HG03575 (cell line): ENCODE data around the gene TMCO1.
"Not testable (repeated sequence)": the region's sequence is repeated elsewhere in the genome, so short reads cannot be mapped to it uniquely, and the experiment has no call there.

Experiments
- ATAC-seq: cut with Tn5 transposase; IDR thresholded peaks from one replicate; pipeline ENCODE4 v1.9.1; 2021; ENCODE audit not compliant: unreplicated experiment, insufficient number of reproducible peaks, low FRiP score; ENCODE audit errors: extremely low read depth

Gene TMCO1

DNA sequence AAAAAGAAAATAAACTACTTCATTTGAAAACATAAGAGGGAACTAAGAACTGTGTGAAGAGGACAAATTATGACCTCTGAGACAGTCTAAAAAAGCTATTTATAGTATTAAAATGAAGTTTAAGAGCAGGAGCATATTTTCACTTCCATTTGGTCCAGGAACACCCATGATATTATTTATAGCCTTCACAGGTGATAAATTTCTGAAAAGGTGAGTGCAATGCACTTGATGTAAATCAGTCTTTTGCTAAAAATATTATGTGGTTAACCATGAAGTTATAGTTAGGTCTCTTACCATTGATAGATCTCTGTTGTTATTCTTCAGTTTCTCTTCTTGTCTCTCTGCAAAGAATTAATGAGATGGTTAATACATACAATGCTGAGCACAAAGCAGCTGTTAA lies 14.7 kb downstream of the TMCO1 start:
- peak; percentile 96 for ATAC-seq

DNA sequence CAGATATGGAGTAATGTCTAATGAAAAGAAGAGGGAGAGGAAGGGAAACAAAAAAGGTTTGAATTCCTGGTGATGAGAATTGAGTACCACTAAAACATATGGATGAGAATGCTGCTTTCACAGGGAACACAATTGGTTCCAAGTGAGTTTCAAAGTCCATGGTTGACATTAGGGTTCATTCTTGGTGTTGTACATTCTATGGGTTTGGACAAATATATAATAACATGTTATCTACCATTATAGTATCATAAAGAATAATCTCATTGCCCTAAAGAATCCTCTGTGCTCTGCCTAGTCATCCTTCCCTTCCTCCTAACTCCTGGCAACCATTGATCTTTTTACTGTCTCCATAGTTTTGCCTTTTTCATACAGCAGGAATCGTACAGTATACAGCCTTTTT lies 20.1 kb downstream of the TMCO1 start:
- ATAC-seq: no peak

DNA sequence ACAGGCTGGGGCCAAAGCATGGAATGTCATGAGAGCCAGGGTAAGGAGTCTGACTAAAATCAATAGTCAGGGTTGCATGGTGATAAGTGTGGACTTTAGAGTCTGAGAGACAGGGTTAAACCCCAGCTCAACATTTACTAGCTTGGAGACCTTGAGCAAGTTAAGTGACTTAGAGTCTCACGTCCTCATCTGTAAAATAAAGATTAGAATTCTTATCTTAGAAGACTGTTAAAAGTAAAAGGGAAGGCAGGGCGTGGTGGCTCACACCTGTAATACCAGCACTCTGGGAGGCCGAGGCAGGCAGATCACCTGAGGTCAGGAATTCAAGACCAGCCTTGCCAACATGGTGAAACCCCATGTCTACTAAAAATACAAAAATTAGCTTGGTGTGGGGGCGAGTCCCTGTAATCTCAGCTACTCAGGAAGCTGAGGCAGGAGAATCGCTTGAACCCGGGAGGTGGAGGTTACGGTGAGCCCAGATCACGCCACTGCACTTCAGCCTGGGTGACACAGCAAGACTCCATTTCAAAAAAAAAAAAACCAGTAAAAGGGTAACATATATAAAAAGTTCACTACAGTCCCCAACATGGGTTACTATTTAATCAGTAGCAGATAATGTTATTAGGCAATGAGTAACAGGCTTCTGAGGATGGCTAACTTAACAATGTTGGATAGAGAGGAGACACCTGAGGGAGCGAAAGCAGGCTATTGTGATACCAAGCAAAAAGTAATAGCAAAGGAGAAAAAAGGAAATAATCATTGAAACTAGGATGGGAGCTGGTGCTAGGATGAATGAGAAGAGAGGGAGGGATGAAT lies 20.8 kb downstream of the TMCO1 start:
- ATAC-seq: no peak

DNA sequence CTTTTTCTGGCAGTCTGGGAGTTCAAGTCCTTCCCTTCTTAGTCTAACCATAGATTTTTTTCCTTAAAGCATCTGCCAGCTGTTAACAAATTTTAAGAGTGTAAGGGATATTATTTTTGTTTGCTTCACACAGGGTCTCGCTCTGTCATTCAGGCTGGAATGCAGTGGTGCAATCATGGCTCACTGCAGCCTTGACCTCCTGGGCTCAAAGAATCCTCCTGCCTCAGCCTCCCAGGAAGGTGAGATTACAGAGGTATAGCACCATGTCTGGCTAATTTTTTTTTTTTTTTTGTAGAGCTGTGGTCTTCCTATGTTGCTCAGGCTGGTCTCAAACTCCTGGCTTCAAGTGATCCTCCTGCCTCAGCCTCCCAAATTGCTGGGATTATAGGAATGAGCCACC lies 23.8 kb downstream of the TMCO1 start:
- ATAC-seq: not testable (repeated sequence)

DNA sequence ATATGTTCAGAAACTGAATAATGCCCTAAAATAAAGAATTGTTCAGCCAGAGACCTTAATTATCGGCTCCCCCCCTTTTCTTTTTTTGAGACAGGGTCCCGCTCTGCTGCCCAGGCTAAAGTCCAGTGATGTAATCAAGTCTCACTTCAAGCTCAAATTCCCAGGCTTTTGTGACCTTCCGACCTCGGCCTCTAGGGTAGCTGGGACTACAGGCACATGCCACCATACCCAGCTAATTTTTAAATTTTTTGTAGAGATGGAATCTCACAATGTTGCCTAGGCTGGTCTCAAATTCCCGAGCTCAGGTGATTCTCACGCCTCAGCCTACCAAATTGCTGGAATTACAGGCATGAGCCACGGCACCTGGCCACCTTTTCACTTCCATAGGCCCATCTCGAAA lies 26.5 kb downstream of the TMCO1 start:
- no peak for ATAC-seq

DNA sequence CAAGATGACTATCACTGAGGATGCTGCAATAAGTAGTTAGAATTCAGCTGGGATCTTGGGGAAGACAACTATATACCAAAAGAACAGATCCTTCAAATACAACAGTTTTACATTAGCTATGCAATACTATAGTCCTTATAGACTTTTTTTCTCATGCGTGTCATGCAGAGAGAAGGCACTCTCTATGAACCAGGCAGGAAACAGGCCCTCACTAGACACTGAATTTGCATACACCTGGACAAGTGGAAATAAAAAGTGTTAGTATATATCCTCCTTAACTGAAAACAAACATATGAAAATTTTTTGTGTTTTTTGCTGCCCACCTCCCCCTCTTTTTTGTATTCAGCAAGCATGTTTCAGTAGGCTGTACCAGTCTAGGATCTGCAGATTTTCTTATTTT lies 29.9 kb downstream of the TMCO1 start:
- no peak for ATAC-seq

DNA sequence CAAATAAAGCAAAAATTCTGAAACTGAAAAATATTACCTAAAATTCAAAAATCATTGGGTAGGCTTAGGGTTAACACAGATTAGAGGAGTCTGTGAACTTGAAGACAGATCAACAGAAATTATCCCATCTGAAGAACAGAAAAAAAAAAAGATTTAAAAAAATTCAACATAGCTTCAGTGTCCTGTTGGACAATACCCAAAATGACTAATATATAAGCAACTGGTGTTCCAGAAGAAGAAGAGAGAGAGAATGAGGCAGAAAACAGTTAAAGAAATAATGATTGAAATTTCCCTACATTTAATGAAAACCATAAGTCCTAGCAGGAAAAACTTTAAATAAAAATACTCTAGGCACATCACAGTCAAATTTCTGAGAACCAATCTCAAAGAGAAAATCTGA lies 31.5 kb downstream of the TMCO1 start:
- no peak for ATAC-seq

DNA sequence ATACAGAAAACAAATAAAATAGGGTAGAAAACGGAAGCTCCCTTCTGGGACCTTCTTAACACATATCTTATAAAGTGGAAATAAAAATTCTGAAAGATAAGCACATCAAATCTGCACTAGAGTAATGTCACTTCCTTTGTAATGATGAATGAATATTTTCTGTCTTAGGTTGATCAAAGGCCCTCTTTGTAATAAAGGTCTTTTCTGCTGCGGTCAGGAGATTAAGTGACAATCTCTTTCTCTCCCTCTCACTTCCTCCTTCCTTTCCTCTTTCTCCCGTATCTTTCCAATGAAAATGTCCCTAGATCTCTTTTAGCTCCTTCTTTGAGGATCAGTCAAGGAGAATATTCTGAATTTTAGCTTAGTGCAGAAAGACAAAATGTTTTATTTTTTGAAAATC lies 33.8 kb downstream of the TMCO1 start:
- no peak for ATAC-seq

DNA sequence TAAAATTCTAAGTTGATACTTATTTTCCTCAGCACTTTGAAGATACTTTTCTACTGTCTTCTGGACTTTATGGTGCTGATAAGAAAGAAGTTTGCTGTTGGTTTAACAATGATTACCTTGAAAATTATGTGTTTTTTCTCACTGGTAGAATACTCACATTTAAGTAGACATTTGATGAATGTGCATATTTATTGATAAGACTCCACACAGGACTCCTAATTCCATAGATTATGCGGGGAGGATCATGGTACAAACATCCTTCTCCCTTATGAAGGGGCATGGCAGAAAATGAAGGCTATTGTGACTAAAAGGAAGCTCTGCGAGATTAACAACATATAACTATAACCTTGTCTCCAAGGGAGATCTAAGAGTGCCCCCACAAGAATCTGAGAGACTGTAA lies 41.8 kb downstream of the TMCO1 start:
- ATAC-seq: no peak

DNA sequence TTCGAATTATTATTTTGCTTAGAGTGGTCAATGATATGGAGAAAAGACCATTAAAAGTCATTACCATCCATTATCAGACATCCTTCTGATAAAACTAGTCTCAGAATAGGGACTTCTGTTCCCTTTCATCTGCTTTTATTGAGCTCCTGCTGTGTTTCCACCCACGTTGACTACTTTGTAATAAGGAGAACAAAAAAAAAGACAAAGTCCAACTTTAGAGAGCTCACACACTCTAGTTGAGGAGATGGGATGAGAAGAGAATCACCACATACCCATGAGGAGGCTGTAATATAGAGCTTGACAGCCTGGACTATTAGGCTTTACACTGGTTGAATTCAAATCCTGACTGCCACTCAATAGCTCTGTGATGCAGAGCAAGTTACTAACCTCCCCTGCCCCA lies 42.5 kb downstream of the TMCO1 start:
- ATAC-seq: no peak

DNA sequence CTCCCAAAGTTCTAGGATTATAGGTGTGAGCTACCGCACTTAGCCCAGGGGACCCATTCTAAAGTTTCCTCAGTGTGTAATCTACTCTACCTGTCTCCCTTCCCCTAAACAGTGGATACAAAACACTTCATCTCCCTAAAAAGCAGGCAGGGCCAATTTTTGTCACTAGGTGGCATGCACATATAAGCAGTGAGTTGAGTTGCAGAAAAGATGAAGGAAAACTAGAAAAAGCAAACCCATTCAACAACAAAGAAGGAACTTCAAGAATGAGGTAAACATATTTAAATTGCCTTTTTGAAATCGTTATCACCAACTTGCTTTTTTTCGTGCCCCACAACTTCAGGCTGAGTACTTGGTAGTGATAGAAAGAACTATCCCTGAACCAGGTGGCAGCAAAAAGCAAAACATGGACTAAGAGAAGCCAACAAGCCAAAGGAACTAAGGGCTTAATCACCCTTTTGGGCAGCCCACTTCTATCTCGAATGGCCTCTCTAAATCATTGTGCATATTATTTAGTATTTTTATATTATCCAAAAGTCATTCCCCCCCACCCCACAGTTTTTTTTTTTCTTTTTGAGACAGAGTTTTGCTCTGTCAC lies 50.7 kb downstream of the TMCO1 start:
- ATAC-seq: peak; percentile 49

DNA sequence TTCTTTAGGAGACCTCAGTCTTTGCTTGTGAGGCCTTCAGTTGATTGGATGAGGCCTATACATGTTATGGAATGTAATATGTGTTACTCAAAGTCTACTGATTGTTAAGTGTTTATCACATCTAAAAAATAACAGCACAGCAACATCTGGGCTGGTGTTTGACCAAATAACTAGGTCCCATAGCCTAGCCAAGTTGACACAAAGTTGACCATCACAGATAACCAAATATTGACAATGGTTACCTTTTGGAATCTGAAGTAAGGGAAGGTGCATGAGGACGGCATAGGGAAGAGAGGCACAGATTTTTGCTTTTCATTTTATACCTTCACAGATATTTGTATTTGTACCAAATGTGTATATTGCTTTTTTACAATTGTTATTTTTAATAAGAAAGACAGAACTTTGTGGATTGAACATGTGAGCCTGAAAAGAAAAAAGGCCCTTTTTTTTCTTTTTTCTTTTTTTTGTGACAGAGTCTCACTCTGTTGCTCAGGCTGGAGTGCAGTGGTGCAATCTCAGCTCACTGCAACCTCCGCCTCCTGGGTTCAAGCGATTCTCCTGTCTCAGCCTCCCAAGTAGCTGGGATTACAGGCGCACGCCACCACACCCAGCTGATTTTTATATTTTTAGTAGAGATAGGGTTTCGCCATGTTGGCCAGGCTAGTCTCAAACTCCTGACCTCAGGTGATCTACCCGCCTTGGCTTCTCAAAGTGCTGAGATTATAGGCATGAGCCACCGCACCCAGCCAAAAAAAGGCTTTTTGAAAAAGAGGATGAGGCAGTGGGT lies 52.2 kb downstream of the TMCO1 start:
- not testable (repeated sequence) for ATAC-seq

DNA sequence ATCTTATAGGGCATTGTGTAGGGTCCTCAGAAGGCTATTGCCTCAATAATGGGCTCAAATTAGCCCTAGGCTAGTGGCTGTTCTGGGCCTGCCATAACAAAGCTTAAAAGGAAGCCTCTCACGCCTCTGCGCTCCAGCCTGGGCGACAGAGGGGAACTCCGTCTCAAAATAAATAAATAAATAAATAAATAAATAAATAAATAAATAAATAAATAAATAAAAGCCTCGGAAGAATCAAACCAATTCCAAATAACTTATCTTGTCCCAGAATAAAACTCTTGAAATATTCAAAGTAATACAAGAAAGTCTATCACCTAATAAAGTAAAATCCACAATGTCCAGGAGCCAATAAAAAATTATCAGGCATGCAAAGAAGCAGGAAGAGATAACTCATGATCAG lies 55.9 kb downstream of the TMCO1 start:
- ATAC-seq: no peak

DNA sequence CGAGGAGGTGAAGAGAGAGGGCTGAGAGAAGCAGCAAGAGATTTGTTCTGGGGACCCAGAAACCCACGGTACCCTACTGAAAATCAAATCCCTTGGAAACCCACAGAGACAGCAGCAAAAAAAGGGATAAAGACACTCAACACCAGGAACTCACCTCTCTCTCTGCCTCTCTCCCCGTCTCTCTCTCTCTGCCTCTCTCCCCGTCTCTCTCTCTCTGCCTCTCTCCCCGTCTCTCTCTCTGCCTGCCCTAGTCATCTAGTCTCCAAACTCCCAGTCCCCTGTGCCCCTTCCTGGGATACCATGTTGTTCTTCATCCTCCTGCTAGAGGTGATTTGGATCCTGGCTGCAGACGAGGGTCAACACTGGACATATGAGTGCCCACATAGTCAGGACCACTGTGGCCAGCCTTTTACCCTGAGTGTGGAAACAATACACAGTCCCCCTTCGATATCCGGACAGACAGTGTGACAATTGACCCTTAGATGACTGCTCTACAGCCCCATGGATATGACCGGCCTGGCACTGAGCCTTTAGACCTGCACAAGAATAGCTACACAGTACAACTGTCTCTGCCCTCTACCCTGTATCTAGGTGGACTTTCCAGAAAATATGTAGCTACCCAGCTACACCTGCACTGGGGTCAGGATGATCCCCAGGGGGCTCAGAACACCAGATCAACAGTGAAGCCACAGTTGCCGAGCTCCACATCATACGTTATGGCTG lies 60.5 kb downstream of the TMCO1 start:
- no peak for ATAC-seq

DNA sequence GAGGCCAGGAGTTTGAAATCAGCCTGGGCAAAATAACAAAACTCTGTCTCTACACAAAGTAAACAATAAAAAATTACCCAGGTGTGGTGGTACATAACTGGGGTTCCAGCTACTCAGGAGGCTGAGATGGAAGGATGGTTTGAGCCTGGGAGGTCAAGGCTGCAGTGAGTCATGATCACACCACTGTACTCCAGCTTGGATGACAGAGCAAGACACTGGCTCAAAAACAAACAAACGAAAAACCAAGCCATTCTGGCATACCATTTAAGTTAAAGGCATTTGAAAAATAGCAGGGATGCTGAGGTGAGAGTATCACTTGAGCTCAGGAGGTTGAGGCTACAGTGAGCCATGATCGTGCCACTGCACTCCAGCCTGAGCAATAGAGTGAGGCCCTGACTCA lies 65.0 kb downstream of the TMCO1 start:
- ATAC-seq: no peak

DNA sequence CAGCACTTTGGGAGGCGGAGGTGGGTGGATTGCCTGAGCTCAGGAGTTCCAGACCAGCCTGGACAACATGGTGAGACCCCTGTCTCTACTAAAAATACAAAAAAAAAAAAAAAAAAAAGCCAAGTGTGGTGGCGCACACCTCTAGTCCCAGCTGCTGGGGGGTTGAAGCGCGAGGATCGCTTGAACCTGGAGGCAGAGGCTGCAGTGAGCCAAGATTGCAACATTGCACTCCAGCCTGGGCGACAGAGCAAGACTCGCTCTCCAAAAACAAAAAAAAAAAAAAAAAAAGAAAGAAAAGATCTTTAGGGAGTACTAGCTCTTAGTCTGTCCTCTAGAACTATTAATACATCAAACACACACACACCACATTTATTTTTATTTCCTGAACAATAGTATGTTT lies 66.7 kb downstream of the TMCO1 start:
- not testable (repeated sequence) for ATAC-seq

DNA sequence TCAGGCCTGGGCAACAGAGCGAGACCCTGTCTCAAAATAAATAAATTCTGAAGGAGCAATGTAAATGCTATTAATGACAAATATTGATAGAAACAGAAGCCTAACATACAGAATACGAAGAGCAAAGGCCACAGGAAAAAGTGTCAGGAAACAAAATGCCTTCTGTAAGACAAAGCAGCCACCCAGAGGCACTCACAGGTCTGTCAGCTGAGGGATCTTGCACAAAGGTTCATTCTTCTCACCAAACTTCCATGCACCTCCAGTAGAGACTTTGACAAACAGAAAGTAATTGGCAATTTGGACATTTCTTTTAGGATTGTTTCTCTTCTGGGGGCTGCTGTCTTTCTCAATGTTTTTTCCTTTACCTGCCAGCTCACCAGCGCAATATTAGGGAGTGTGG lies 69.1 kb downstream of the TMCO1 start:
- no peak for ATAC-seq

DNA sequence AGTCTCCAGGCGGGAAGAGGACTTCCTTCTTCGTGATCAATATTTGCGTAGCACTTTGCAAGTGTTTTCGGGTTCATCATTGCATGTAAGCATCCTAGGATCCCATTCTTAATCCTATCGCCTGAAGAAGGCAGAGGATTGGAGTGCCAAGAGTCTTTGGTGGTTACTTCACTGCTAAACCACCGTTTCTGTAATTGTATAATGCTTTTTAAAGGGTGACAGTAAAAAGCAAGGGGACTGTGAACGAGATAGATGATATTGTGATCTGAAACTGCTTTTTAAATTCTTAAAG lies 70.0 kb downstream of the TMCO1 start:
- ATAC-seq: peak; percentile 3

DNA sequence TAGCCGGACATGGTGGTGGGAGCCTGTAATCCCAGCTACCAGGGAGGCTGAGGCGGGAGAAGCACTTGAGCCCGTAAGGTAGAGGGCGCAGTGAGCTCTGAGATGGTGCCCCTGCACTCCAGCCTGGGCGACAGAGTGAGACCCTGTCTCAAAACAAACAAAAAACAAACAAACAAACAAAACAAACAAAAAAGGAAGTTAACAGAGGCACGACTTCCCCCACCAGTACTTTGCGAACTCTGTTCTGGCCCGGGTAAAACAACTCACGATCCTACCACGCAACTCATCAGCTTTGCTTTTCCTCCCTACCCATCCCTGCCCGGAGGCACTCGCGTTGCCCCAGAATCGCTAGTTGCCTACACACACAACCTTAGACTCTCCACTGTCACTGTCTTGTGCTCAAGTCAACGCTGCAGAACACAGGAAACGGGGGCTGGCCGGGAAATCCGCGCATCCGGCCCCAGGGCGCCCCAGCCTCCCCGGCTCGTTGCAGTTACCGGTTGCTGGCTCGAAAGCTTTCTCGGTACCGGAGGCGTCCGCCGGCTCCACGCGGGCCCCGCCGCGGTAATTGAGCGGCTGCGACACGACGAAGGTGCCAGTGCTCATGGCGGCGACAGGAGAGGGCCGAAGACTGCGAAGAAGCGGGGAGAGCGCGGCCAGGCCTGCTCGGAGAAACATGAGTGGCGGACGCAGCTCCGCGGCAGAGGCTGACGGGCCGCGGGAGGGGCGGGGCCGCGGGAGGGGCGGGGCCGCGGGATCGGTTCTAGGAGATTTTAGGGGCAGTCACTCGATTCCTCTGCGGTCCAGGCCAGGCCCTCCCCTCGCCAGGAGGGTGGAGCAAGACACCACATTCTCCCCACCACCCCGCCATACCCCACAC lies 70.5 kb downstream of the TMCO1 start, which contains the start of gene ALDH9A1:
Gene ALDH9A1, minus strand, starts transcription at position 682 of the 880 bp plus-strand sequence. Its CDS starts 4 bp downstream, at position 678.
- peak; percentile 78 for ATAC-seq
